Measurements from ENCODE around the gene FAM199X.
"Not testable (repeated sequence)": the region's sequence is repeated elsewhere in the genome, so short reads cannot be mapped to it uniquely, and the experiment has no call there.

Gene FAM199X

DNA sequence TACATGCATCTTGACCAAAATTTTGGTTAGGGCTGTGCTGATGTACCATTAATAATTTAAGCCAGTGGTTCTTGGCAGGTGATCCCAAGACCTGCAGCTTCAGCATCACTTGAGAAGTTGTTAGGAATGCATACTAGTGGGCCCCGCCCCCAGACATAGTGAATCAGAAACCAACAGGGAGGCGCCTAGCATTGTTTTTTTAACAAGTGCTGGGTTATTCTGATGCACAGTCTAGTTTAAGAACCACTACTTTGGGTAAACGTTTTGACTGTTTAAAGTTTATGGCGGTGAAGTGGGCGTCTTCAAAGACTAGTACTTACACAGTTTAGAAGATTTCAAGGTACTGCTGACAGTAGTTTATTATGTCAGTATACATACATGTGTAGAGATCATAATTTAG, 23.6 kb downstream of the FAM199X start:
- no peak for DNase-seq (ENCODE audit: low read depth in 3 of 3)

DNA sequence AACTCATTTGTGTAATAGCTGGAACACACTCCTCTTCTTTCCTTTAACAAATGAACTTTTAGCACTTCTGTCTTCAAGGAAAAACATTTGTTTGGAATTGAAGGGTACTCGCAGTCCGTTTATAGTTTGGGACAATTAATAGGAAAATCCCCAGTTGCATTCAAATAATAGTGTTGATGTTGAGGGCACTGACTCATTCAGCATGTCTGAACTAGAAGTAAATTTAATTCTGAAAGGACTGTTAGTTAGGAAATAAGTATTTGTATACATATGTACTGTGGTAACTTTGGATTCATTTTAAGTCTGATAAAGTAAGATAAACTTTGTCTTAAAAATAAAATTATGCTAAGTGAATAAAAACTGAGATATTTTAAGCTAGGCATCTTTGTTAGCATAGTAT, 27.2 kb downstream of the FAM199X start:
- DNase-seq (ENCODE audit: low read depth in 3 of 3), result no peak

DNA sequence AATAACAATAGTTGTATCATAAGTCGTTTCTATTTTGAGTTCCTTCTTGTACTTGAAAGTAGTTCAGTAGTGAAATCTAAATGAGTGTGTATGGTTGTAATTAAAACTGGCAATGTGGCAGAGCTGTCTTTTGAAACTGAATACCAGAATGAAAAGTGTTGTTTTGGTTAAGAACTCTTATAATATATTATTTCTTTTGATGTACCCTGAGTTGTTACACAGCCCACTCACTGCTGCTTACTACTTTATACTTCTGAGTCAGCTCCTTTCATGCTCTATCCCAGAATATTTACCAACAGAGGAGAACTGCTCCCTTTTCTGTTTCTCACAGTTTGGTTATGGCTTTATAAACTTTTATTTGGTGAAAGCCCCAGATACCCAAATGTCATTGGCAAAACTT, 28.8 kb downstream of the FAM199X start:
- DNase-seq (ENCODE audit: low read depth in 3 of 3), result no peak

DNA sequence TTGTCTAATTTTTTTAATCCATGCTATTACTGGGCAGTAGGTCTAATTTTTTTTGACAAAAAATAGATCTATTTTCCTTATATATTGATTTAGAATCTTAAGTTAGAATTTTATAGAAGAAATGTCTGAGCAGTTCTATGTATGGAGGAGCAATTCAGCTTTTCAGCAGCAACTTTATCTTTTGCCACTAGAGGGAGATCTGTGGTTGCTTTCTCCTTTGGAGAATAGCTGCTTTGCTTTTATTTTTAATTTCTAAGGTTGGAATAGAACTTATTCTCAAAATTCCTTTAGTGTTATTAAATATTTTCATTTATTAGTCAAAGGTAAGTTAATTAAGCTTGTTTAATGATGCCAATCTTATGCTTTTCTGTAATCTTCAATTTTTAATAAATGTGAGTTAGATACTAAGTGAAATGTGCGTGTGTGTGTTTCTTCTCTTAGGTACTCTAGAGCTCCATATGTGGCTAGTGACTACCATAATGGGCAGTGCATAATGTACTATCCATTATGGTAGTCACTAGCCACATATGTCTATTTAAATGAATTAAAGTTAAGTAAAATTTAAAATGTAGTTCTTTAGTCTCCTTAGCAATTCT, 29.3 kb downstream of the FAM199X start:
- DNase-seq (ENCODE audit: low read depth in 3 of 3), result no peak

DNA sequence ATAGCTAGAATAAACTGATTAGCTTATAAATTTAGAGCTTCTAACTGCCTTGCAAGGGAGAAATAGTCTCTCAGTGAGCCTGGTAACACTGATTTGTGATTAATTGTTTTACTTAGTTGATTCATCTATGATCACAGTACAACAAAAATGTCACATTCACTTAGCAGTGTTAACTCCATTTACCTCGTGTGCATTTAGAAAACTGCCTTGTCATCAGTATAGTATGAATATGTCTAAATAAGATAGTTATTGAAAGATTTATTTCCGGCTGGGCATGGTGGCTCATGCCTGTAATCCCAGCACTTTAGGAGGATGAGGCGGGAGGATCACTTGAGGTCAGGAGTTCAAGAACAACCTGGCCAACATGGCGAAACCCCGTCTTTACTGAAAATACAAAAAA, 39.3 kb downstream of the FAM199X start:
- no peak for DNase-seq (ENCODE audit: low read depth in 3 of 3)

DNA sequence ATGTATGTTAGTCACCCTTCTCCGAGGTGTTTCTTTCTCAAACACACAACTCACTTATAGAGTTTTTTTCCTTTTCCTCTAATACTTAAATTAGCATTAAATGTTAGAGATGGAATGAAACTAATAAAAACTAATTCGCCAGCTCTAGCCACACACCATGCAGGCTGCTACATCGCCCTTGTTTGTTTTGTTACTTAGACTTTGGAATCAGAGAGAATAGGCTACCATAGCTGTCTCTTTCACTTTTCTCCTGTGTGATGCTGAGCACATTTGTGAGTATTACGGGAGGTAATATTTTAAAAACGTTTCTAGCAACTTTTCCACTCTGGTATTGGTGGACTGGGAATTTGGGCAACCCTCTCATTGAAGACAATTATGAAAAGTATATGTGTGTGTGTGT, 44.9 kb downstream of the FAM199X start:
- no peak for DNase-seq (ENCODE audit: low read depth in 3 of 3)

DNA sequence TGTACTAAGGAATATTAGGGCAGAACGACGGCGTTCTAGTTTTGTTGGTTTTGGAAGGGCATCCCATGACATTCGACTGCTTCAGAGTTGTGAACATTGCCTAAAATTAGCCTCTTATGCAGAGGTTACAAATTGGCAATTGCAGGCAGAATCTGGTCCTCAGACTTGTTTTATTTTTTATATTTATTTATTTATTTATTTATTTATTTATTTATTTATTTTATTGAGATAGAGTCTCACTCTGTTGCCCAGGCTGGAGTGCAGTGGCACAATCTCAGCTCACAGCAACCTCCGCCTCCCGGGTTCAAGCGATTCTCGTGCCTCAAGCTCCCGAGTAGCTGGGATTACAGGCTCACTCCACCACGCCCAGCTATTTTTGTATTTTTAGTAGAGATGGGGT, 63.8 kb downstream of the FAM199X start:
- DNase-seq (ENCODE audit: low read depth in 3 of 3), result not testable (repeated sequence)

Measured in stimulated activated CD4-positive, alpha-beta T cell treated with anti-CD3 and anti-CD28 coated beads, TNF-alpha, amount 100 ng/mL, for 48 hours (primary cell).